GM18951 (cell line): Measurements from ENCODE around the gene PRDM12.
"Not testable (repeated sequence)": the region's sequence is repeated elsewhere in the genome, so short reads cannot be mapped to it uniquely, and the experiment has no call there.

Source experiments
- POLR2A ChIP-seq: IDR thresholded peaks from 4 replicates; pipeline ENCODE4 v1.6.1; 2011; ENCODE audit warnings: mild to moderate bottlenecking; ENCODE audit not compliant: insufficient read length, insufficient read depth; ENCODE audit errors: extremely low read depth
- in situ Hi-C: fragments of 300-500 bp; cut with MboI; formaldehyde crosslinking; loops from one replicate; pipeline ENCODE4 v1.12.0; 2022; ENCODE audit warnings: low sequenced_read_pairs, mixed read lengths, inconsistent platforms; ENCODE audit not compliant: unreplicated experiment

Gene PRDM12

GRCh38 chr9:130681769-130682420, 17.5 kb downstream of the PRDM12 start:
- in situ Hi-C loops = no loop called here
- no peak for TF ChIP-seq POLR2A

GRCh38 chr9:130682421-130683121, 18.2 kb downstream of the PRDM12 start:
- in situ Hi-C loops = no loop called here
- TF ChIP-seq POLR2A = no peak

- TF ChIP-seq POLR2A = no peak
- in situ Hi-C loops = no loop called here
Observed at GRCh38 chr9:130685104-130685503, 20.7 kb downstream of the PRDM12 start.

- in situ Hi-C loops = not testable (repeated sequence)
Observed at GRCh38 chr9:130685945-130686344, 21.6 kb downstream of the PRDM12 start.

GRCh38 chr9:130687615-130688014, 23.2 kb downstream of the PRDM12 start:
- in situ Hi-C loops = no loop called here
- TF ChIP-seq POLR2A = no peak

- in situ Hi-C loops = no loop called here
Observed at GRCh38 chr9:130688072-130688471, 23.7 kb downstream of the PRDM12 start.

GRCh38 chr9:130689572-130689936, 25.2 kb downstream of the PRDM12 start:
- no peak for TF ChIP-seq POLR2A
- in situ Hi-C loops = no loop called here

More at GRCh38 chr9:130688072-130688471, 23.7 kb downstream of the PRDM12 start:
- no peak for TF ChIP-seq POLR2A

GRCh38 chr9:130689937-130690700, 25.7 kb downstream of the PRDM12 start:
- in situ Hi-C loops = no loop called here

GRCh38 chr9:130692321-130692720, 27.9 kb downstream of the PRDM12 start:
- no peak for TF ChIP-seq POLR2A
- in situ Hi-C loops = no loop called here

More at GRCh38 chr9:130689937-130690700, 25.7 kb downstream of the PRDM12 start:
- no peak for TF ChIP-seq POLR2A

- in situ Hi-C loops = no loop called here
Observed at GRCh38 chr9:130693101-130693425, 28.7 kb downstream of the PRDM12 start.

GRCh38 chr9:130693426-130694191, 29.2 kb downstream of the PRDM12 start, which contains the start of gene EXOSC2:
Gene EXOSC2, plus strand, starts transcription at chr9:130693780. Its CDS starts 12 bp downstream, at chr9:130693792.
- TF ChIP-seq POLR2A = peak; percentile 94
- in situ Hi-C loops = no loop called here

More at GRCh38 chr9:130693101-130693425, 28.7 kb downstream of the PRDM12 start:
- no peak for TF ChIP-seq POLR2A

- TF ChIP-seq POLR2A = no peak
- in situ Hi-C loops = no loop called here
Observed at GRCh38 chr9:130694205-130694604, 29.8 kb downstream of the PRDM12 start.

GRCh38 chr9:130696139-130696650, 31.8 kb downstream of the PRDM12 start:
- in situ Hi-C loops = no loop called here
- no peak for TF ChIP-seq POLR2A
